ENCODE results near the gene TRIM56. TPM values are rescaled to one million over a fixed set of nuclear protein-coding genes. Genes with fewer than 3 reads are reported as not detected.
"Not testable (repeated sequence)": the region's sequence is repeated elsewhere in the genome, so short reads cannot be mapped to it uniquely, and the experiment has no call there.

TRIM56 gene
- total RNA-seq (10 to 100 TPM; 56.6 to 58.3 TPM), polyA plus RNA-seq (10 to 100 TPM in 1 of 2 donors, 1 to 10 TPM in 1; 9.4 to 16.9 TPM)
- long read RNA-seq, donor 1, full-length matches to known transcripts, result 19 of 105 reads
- long read RNA-seq, donor 1, partial matches to known transcripts, result 41 of 105 reads
- long read RNA-seq, donor 1, other reads (novel, unspliced or antisense), result 45 of 105 reads
- long read RNA-seq, donor 2, full-length matches to known transcripts, result 7 of 74 reads
- long read RNA-seq, donor 2, partial matches to known transcripts, result 1 of 74 reads
- long read RNA-seq, donor 2, other reads (novel, unspliced or antisense), result 66 of 74 reads

- H3K4me1 ChIP-seq (ENCODE audit: control insufficient read depth in 1 of 2, insufficient read depth in 2 of 2, low read length in 2 of 2), result no peaks in the 10 kb centered on the region
- H3K4me3 ChIP-seq (ENCODE audit: low read length in 2 of 2), result peak within 1 kb of the TSS; percentile 30 to 71
- 1% methylated on average over 25 to 26 of the region's 26 CpGs for WGBS, 2 donors
- H3K36me3 ChIP-seq (ENCODE audit: control insufficient read depth in 1 of 2, insufficient read depth in 2 of 2, low read length in 1 of 2), result peaks cover 0 to 2% of the 10 kb centered on the region in 2 donors
- peak within 1 kb of the TSS; percentile 38 to 69 for H3K27ac ChIP-seq (ENCODE audit: low read depth in 1 of 2, low read length in 2 of 2)
- H3K9me3 ChIP-seq (ENCODE audit: control insufficient read depth, low read length), result no peaks in the 10 kb centered on the region
- intact Hi-C loops (cut with DNase I), result loop anchor here in 1 of 2 donors (2.0 kb wide), 1 partner anchor 53 kb away; no protein-coding TSS in a partner anchor
- H3K27me3 ChIP-seq (ENCODE audit: control insufficient read depth in 1 of 2, insufficient read depth in 2 of 2, low read length in 1 of 2), result no peaks in the 10 kb centered on the region
- DNase-seq (peak; percentile 92 to 96), ATAC-seq (ENCODE audit: low FRiP score) (peak; percentile 92)
Measured at GRCh38 chr7:101085162-101085964, at the start of gene TRIM56. Gene TRIM56, plus strand, starts transcription at chr7:101085481. Its CDS starts 1,832 bp downstream, at chr7:101087313.

GRCh38 chr7:101035941-101036340 lies 49.3 kb upstream of the TRIM56 start:
- intact Hi-C loops (cut with DNase I), result no loop called here
- WGBS, 2 donors, result 72 to 77% methylated on average over 4 of the region's 4 CpGs
- Histone ChIP-seq H3K27ac (ENCODE audit: low read depth in 1 of 2, low read length in 2 of 2) (no peak overlapping the region), H3K9me3 (ENCODE audit: control insufficient read depth, low read length) (peaks cover 1% of the 10 kb centered on the region), H3K27me3 (ENCODE audit: control insufficient read depth in 1 of 2, insufficient read depth in 2 of 2, low read length in 1 of 2) (peaks cover 0 to 5% of the 10 kb centered on the region in 2 donors), H3K36me3 (ENCODE audit: control insufficient read depth in 1 of 2, insufficient read depth in 2 of 2, low read length in 1 of 2) (no peaks in the 10 kb centered on the region), H3K4me1 (ENCODE audit: control insufficient read depth in 1 of 2, insufficient read depth in 2 of 2, low read length in 2 of 2) (no peaks in the 10 kb centered on the region), H3K4me3 (ENCODE audit: low read length in 2 of 2) (no peak overlapping the region)
- ATAC-seq (ENCODE audit: low FRiP score) (no peak), DNase-seq (no peak)

- H3K27ac ChIP-seq (ENCODE audit: low read depth in 1 of 2, low read length in 2 of 2); H3K36me3 ChIP-seq (ENCODE audit: control insufficient read depth in 1 of 2, insufficient read depth in 2 of 2, low read length in 1 of 2); DNase-seq; H3K27me3 ChIP-seq (ENCODE audit: control insufficient read depth in 1 of 2, insufficient read depth in 2 of 2, low read length in 1 of 2); intact Hi-C loops (cut with DNase I); ATAC-seq (ENCODE audit: low FRiP score); H3K4me1 ChIP-seq (ENCODE audit: control insufficient read depth in 1 of 2, insufficient read depth in 2 of 2, low read length in 2 of 2); H3K4me3 ChIP-seq (ENCODE audit: low read length in 2 of 2): not testable (repeated sequence)
- H3K9me3 ChIP-seq (ENCODE audit: control insufficient read depth, low read length), result peaks cover 16% of the 10 kb centered on the region
- WGBS, 2 donors, result 77 to 84% methylated on average over 6 of the region's 6 CpGs
Measured at GRCh38 chr7:101041283-101041682, 44.0 kb upstream of the TRIM56 start.

- intact Hi-C loops (cut with DNase I), result loop anchor here (2.0 to 5.0 kb wide), 3 partner anchors 91 to 164 kb away; partner anchors contain the start of genes ACHE (in 1 of the 2) and MUC12 (in 1 of the 2)
- H3K36me3 ChIP-seq (ENCODE audit: control insufficient read depth in 1 of 2, insufficient read depth in 2 of 2, low read length in 1 of 2), result no peaks in the 10 kb centered on the region
- 16 to 19% methylated on average over 9 of the region's 9 CpGs for WGBS, 2 donors
- H3K9me3 ChIP-seq (ENCODE audit: control insufficient read depth, low read length), result no peaks in the 10 kb centered on the region
- H3K27me3 ChIP-seq (ENCODE audit: control insufficient read depth in 1 of 2, insufficient read depth in 2 of 2, low read length in 1 of 2), result no peaks in the 10 kb centered on the region
- no peak overlapping the region for H3K27ac ChIP-seq (ENCODE audit: low read depth in 1 of 2, low read length in 2 of 2)
- H3K4me3 ChIP-seq (ENCODE audit: low read length in 2 of 2), result no peak overlapping the region
- no peaks in the 10 kb centered on the region for H3K4me1 ChIP-seq (ENCODE audit: control insufficient read depth in 1 of 2, insufficient read depth in 2 of 2, low read length in 2 of 2)
- DNase-seq (peak; percentile 69 to 88), ATAC-seq (ENCODE audit: low FRiP score) (peak; percentile 81)
Measured at GRCh38 chr7:101058355-101058754, 26.9 kb upstream of the TRIM56 start.

GRCh38 chr7:101059620-101059942 lies 25.7 kb upstream of the TRIM56 start:
- intact Hi-C loops (cut with DNase I), result loop anchor here (1.0 to 5.0 kb wide), 4 partner anchors 92 to 165 kb away; partner anchors contain the start of genes ACHE (in 1 of the 2) and MUC12 (in 1 of the 2)
- ATAC-seq (ENCODE audit: low FRiP score), result no peak
- no peak for DNase-seq
- no peaks in the 10 kb centered on the region for H3K36me3 ChIP-seq (ENCODE audit: control insufficient read depth in 1 of 2, insufficient read depth in 2 of 2, low read length in 1 of 2)
- no peak overlapping the region for H3K27ac ChIP-seq (ENCODE audit: low read depth in 1 of 2, low read length in 2 of 2)
- H3K4me3 ChIP-seq (ENCODE audit: low read length in 2 of 2), result no peak overlapping the region
- no peaks in the 10 kb centered on the region for H3K27me3 ChIP-seq (ENCODE audit: control insufficient read depth in 1 of 2, insufficient read depth in 2 of 2, low read length in 1 of 2)
- H3K4me1 ChIP-seq (ENCODE audit: control insufficient read depth in 1 of 2, insufficient read depth in 2 of 2, low read length in 2 of 2), result no peaks in the 10 kb centered on the region
- WGBS, 2 donors, result 32 to 39% methylated on average over 9 of the region's 9 CpGs
- H3K9me3 ChIP-seq (ENCODE audit: control insufficient read depth, low read length), result no peaks in the 10 kb centered on the region

GRCh38 chr7:101060992-101061391 lies 24.3 kb upstream of the TRIM56 start:
- DNase-seq (no peak), ATAC-seq (ENCODE audit: low FRiP score) (no peak)
- no peaks in the 10 kb centered on the region for H3K27me3 ChIP-seq (ENCODE audit: control insufficient read depth in 1 of 2, insufficient read depth in 2 of 2, low read length in 1 of 2)
- intact Hi-C loops (cut with DNase I), result no loop called here
- no peaks in the 10 kb centered on the region for H3K36me3 ChIP-seq (ENCODE audit: control insufficient read depth in 1 of 2, insufficient read depth in 2 of 2, low read length in 1 of 2)
- H3K27ac ChIP-seq (ENCODE audit: low read depth in 1 of 2, low read length in 2 of 2), result no peak overlapping the region
- H3K4me3 ChIP-seq (ENCODE audit: low read length in 2 of 2), result no peak overlapping the region
- 78 to 83% methylated on average over 5 of the region's 5 CpGs for WGBS, 2 donors
- no peaks in the 10 kb centered on the region for H3K9me3 ChIP-seq (ENCODE audit: control insufficient read depth, low read length)
- H3K4me1 ChIP-seq (ENCODE audit: control insufficient read depth in 1 of 2, insufficient read depth in 2 of 2, low read length in 2 of 2), result no peaks in the 10 kb centered on the region

GRCh38 chr7:101064176-101064550 lies 21.1 kb upstream of the TRIM56 start:
- not testable (repeated sequence) for ATAC-seq (ENCODE audit: low FRiP score)

GRCh38 chr7:101065162-101065561 lies 20.1 kb upstream of the TRIM56 start:
- H3K27ac ChIP-seq (ENCODE audit: low read depth in 1 of 2, low read length in 2 of 2); H3K36me3 ChIP-seq (ENCODE audit: control insufficient read depth in 1 of 2, insufficient read depth in 2 of 2, low read length in 1 of 2); H3K4me1 ChIP-seq (ENCODE audit: control insufficient read depth in 1 of 2, insufficient read depth in 2 of 2, low read length in 2 of 2); H3K9me3 ChIP-seq (ENCODE audit: control insufficient read depth, low read length); ATAC-seq (ENCODE audit: low FRiP score); H3K27me3 ChIP-seq (ENCODE audit: control insufficient read depth in 1 of 2, insufficient read depth in 2 of 2, low read length in 1 of 2); H3K4me3 ChIP-seq (ENCODE audit: low read length in 2 of 2); intact Hi-C loops (cut with DNase I): not testable (repeated sequence)
- peak in 1 of 2 donors; percentile 44 for DNase-seq
- 81 to 85% methylated on average over 3 of the region's 3 CpGs for WGBS, 2 donors

More at GRCh38 chr7:101064176-101064550, 21.1 kb upstream of the TRIM56 start:
- H3K36me3 ChIP-seq (ENCODE audit: control insufficient read depth in 1 of 2, insufficient read depth in 2 of 2, low read length in 1 of 2); DNase-seq; H3K4me1 ChIP-seq (ENCODE audit: control insufficient read depth in 1 of 2, insufficient read depth in 2 of 2, low read length in 2 of 2); H3K27ac ChIP-seq (ENCODE audit: low read depth in 1 of 2, low read length in 2 of 2); H3K9me3 ChIP-seq (ENCODE audit: control insufficient read depth, low read length); H3K27me3 ChIP-seq (ENCODE audit: control insufficient read depth in 1 of 2, insufficient read depth in 2 of 2, low read length in 1 of 2); H3K4me3 ChIP-seq (ENCODE audit: low read length in 2 of 2); intact Hi-C loops (cut with DNase I): not testable (repeated sequence)
- 72 to 75% methylated on average over 9 of the region's 9 CpGs for WGBS, 2 donors
